ENCODE measurements around the gene MFSD2B.
A peak's percentile ranks its signal among the peaks of the same experiment; 100 is the strongest.

MFSD2B gene

GRCh38 chr2:24009680-24010476, at the start of gene MFSD2B:
TSS of gene MFSD2B (plus strand) at chr2:24010085. CDS start at chr2:24010097, 12 bp downstream.
- H3K4me3 ChIP-seq (ENCODE audit: low read length in 2 of 2), result peak within 1 kb of the TSS; percentile 20 to 50
- H3K9me3 ChIP-seq (ENCODE audit: control insufficient read depth in 2 of 2, low read length in 2 of 2), result no peaks in the 10 kb centered on the region
- peaks cover 4 to 6% of the 10 kb centered on the region in 2 donors for H3K4me1 ChIP-seq (ENCODE audit: control insufficient read depth in 2 of 2, insufficient read depth in 2 of 2, low read length in 2 of 2)
- no peaks in the 10 kb centered on the region for H3K36me3 ChIP-seq (ENCODE audit: control insufficient read depth in 2 of 2, insufficient read depth in 2 of 2, low read length in 2 of 2)
- H3K27ac ChIP-seq (ENCODE audit: low read depth in 2 of 2, low read length in 2 of 2), result no peak within 1 kb of the TSS
- H3K9ac ChIP-seq (ENCODE audit: low read depth in 1 of 2, low read length in 2 of 2), result no peak within 1 kb of the TSS
- peaks cover 21 to 30% of the 10 kb centered on the region in 2 donors for H3K27me3 ChIP-seq (ENCODE audit: control insufficient read depth in 2 of 2, insufficient read depth in 2 of 2, low read length in 2 of 2)

GRCh38 chr2:23967846-23968245, 42.0 kb upstream of the MFSD2B start:
- no peak overlapping the region for H3K9ac ChIP-seq (ENCODE audit: low read depth in 1 of 2, low read length in 2 of 2)
- H3K4me3 ChIP-seq (ENCODE audit: low read length in 2 of 2), result no peak overlapping the region
- H3K36me3 ChIP-seq (ENCODE audit: control insufficient read depth in 2 of 2, insufficient read depth in 2 of 2, low read length in 2 of 2), result peaks cover 3 to 6% of the 10 kb centered on the region in 2 donors
- H3K9me3 ChIP-seq (ENCODE audit: control insufficient read depth in 2 of 2, low read length in 2 of 2), result no peaks in the 10 kb centered on the region
- H3K27me3 ChIP-seq (ENCODE audit: control insufficient read depth in 2 of 2, insufficient read depth in 2 of 2, low read length in 2 of 2), result no peaks in the 10 kb centered on the region
- H3K27ac ChIP-seq (ENCODE audit: low read depth in 2 of 2, low read length in 2 of 2), result no peak overlapping the region
- no peaks in the 10 kb centered on the region for H3K4me1 ChIP-seq (ENCODE audit: control insufficient read depth in 2 of 2, insufficient read depth in 2 of 2, low read length in 2 of 2)

GRCh38 chr2:23976883-23977282, 33.0 kb upstream of the MFSD2B start:
- H3K36me3 ChIP-seq (ENCODE audit: control insufficient read depth in 2 of 2, insufficient read depth in 2 of 2, low read length in 2 of 2), result peaks cover 11 to 13% of the 10 kb centered on the region in 2 donors
- no peak overlapping the region for H3K9ac ChIP-seq (ENCODE audit: low read depth in 1 of 2, low read length in 2 of 2)
- no peaks in the 10 kb centered on the region for H3K27me3 ChIP-seq (ENCODE audit: control insufficient read depth in 2 of 2, insufficient read depth in 2 of 2, low read length in 2 of 2)
- H3K4me1 ChIP-seq (ENCODE audit: control insufficient read depth in 2 of 2, insufficient read depth in 2 of 2, low read length in 2 of 2), result no peaks in the 10 kb centered on the region
- no peaks in the 10 kb centered on the region for H3K9me3 ChIP-seq (ENCODE audit: control insufficient read depth in 2 of 2, low read length in 2 of 2)
- no peak overlapping the region for H3K27ac ChIP-seq (ENCODE audit: low read depth in 2 of 2, low read length in 2 of 2)
- no peak overlapping the region for H3K4me3 ChIP-seq (ENCODE audit: low read length in 2 of 2)

- Histone ChIP-seq H3K9me3 (ENCODE audit: control insufficient read depth in 2 of 2, low read length in 2 of 2) (no peaks in the 10 kb centered on the region), H3K9ac (ENCODE audit: low read depth in 1 of 2, low read length in 2 of 2) (no peak overlapping the region), H3K36me3 (ENCODE audit: control insufficient read depth in 2 of 2, insufficient read depth in 2 of 2, low read length in 2 of 2) (peaks cover 0 to 7% of the 10 kb centered on the region in 2 donors)
Measured at GRCh38 chr2:23988371-23988770, 21.5 kb upstream of the MFSD2B start.

GRCh38 chr2:23992931-23993330, 17.0 kb upstream of the MFSD2B start:
- H3K27ac ChIP-seq (ENCODE audit: low read depth in 2 of 2, low read length in 2 of 2), result no peak overlapping the region
- no peaks in the 10 kb centered on the region for H3K9me3 ChIP-seq (ENCODE audit: control insufficient read depth in 2 of 2, low read length in 2 of 2)
- no peak overlapping the region for H3K9ac ChIP-seq (ENCODE audit: low read depth in 1 of 2, low read length in 2 of 2)
- H3K4me3 ChIP-seq (ENCODE audit: low read length in 2 of 2), result no peak overlapping the region
- no peaks in the 10 kb centered on the region for H3K4me1 ChIP-seq (ENCODE audit: control insufficient read depth in 2 of 2, insufficient read depth in 2 of 2, low read length in 2 of 2)
- H3K27me3 ChIP-seq (ENCODE audit: control insufficient read depth in 2 of 2, insufficient read depth in 2 of 2, low read length in 2 of 2), result no peaks in the 10 kb centered on the region
- peaks cover 0 to 3% of the 10 kb centered on the region in 2 donors for H3K36me3 ChIP-seq (ENCODE audit: control insufficient read depth in 2 of 2, insufficient read depth in 2 of 2, low read length in 2 of 2)

More at GRCh38 chr2:23988371-23988770, 21.5 kb upstream of the MFSD2B start:
- H3K27ac ChIP-seq (ENCODE audit: low read depth in 2 of 2, low read length in 2 of 2), result no peak overlapping the region
- no peak overlapping the region for H3K4me3 ChIP-seq (ENCODE audit: low read length in 2 of 2)
- H3K27me3 ChIP-seq (ENCODE audit: control insufficient read depth in 2 of 2, insufficient read depth in 2 of 2, low read length in 2 of 2), result no peaks in the 10 kb centered on the region
- H3K4me1 ChIP-seq (ENCODE audit: control insufficient read depth in 2 of 2, insufficient read depth in 2 of 2, low read length in 2 of 2), result no peaks in the 10 kb centered on the region

- no peak overlapping the region for H3K9ac ChIP-seq (ENCODE audit: low read depth in 1 of 2, low read length in 2 of 2)
- no peaks in the 10 kb centered on the region for H3K4me1 ChIP-seq (ENCODE audit: control insufficient read depth in 2 of 2, insufficient read depth in 2 of 2, low read length in 2 of 2)
- no peak overlapping the region for H3K27ac ChIP-seq (ENCODE audit: low read depth in 2 of 2, low read length in 2 of 2)
- peaks cover 2 to 3% of the 10 kb centered on the region in 2 donors for H3K36me3 ChIP-seq (ENCODE audit: control insufficient read depth in 2 of 2, insufficient read depth in 2 of 2, low read length in 2 of 2)
- H3K9me3 ChIP-seq (ENCODE audit: control insufficient read depth in 2 of 2, low read length in 2 of 2), result no peaks in the 10 kb centered on the region
- no peak overlapping the region for H3K4me3 ChIP-seq (ENCODE audit: low read length in 2 of 2)
- no peaks in the 10 kb centered on the region for H3K27me3 ChIP-seq (ENCODE audit: control insufficient read depth in 2 of 2, insufficient read depth in 2 of 2, low read length in 2 of 2)
Measured at GRCh38 chr2:23993736-23994269, 16.1 kb upstream of the MFSD2B start.

- H3K4me1 ChIP-seq (ENCODE audit: control insufficient read depth in 2 of 2, insufficient read depth in 2 of 2, low read length in 2 of 2), result no peaks in the 10 kb centered on the region
- no peaks in the 10 kb centered on the region for H3K27me3 ChIP-seq (ENCODE audit: control insufficient read depth in 2 of 2, insufficient read depth in 2 of 2, low read length in 2 of 2)
- H3K27ac ChIP-seq (ENCODE audit: low read depth in 2 of 2, low read length in 2 of 2), result no peak overlapping the region
- H3K9ac ChIP-seq (ENCODE audit: low read depth in 1 of 2, low read length in 2 of 2), result no peak overlapping the region
- H3K36me3 ChIP-seq (ENCODE audit: control insufficient read depth in 2 of 2, insufficient read depth in 2 of 2, low read length in 2 of 2), result peaks cover 2 to 3% of the 10 kb centered on the region in 2 donors
- H3K4me3 ChIP-seq (ENCODE audit: low read length in 2 of 2), result no peak overlapping the region
- H3K9me3 ChIP-seq (ENCODE audit: control insufficient read depth in 2 of 2, low read length in 2 of 2), result no peaks in the 10 kb centered on the region
Measured at GRCh38 chr2:23994567-23994966, 15.3 kb upstream of the MFSD2B start.

GRCh38 chr2:24007693-24008092, 2.2 kb upstream of the MFSD2B start:
- H3K4me1 ChIP-seq (ENCODE audit: control insufficient read depth in 2 of 2, insufficient read depth in 2 of 2, low read length in 2 of 2), result peaks cover 4 to 6% of the 10 kb centered on the region in 2 donors
- no peaks in the 10 kb centered on the region for H3K9me3 ChIP-seq (ENCODE audit: control insufficient read depth in 2 of 2, low read length in 2 of 2)
- no peak overlapping the region for H3K9ac ChIP-seq (ENCODE audit: low read depth in 1 of 2, low read length in 2 of 2)
- peaks cover 21 to 30% of the 10 kb centered on the region in 2 donors for H3K27me3 ChIP-seq (ENCODE audit: control insufficient read depth in 2 of 2, insufficient read depth in 2 of 2, low read length in 2 of 2)
- no peak overlapping the region for H3K27ac ChIP-seq (ENCODE audit: low read depth in 2 of 2, low read length in 2 of 2)
- no peaks in the 10 kb centered on the region for H3K36me3 ChIP-seq (ENCODE audit: control insufficient read depth in 2 of 2, insufficient read depth in 2 of 2, low read length in 2 of 2)
- no peak overlapping the region for H3K4me3 ChIP-seq (ENCODE audit: low read length in 2 of 2)

GRCh38 chr2:24008672-24009366, 1.1 kb upstream of the MFSD2B start:
- Histone ChIP-seq H3K27ac (ENCODE audit: low read depth in 2 of 2, low read length in 2 of 2) (no peak overlapping the region), H3K9me3 (ENCODE audit: control insufficient read depth in 2 of 2, low read length in 2 of 2) (no peaks in the 10 kb centered on the region), H3K36me3 (ENCODE audit: control insufficient read depth in 2 of 2, insufficient read depth in 2 of 2, low read length in 2 of 2) (no peaks in the 10 kb centered on the region), H3K9ac (ENCODE audit: low read depth in 1 of 2, low read length in 2 of 2) (no peak overlapping the region), H3K27me3 (ENCODE audit: control insufficient read depth in 2 of 2, insufficient read depth in 2 of 2, low read length in 2 of 2) (peaks cover 21 to 30% of the 10 kb centered on the region in 2 donors), H3K4me3 (ENCODE audit: low read length in 2 of 2) (no peak overlapping the region), H3K4me1 (ENCODE audit: control insufficient read depth in 2 of 2, insufficient read depth in 2 of 2, low read length in 2 of 2) (peaks cover 4 to 6% of the 10 kb centered on the region in 2 donors)

- H3K4me3 ChIP-seq (ENCODE audit: low read length in 2 of 2), result peak overlapping the region in 1 of 2 donors; percentile 20
Measured at GRCh38 chr2:24009367-24009679, 562 bp upstream of the MFSD2B start.

More at GRCh38 chr2:24009367-24009679, 562 bp upstream of the MFSD2B start:
- Histone ChIP-seq H3K9me3 (ENCODE audit: control insufficient read depth in 2 of 2, low read length in 2 of 2) (no peaks in the 10 kb centered on the region), H3K27ac (ENCODE audit: low read depth in 2 of 2, low read length in 2 of 2) (no peak overlapping the region), H3K27me3 (ENCODE audit: control insufficient read depth in 2 of 2, insufficient read depth in 2 of 2, low read length in 2 of 2) (peaks cover 21 to 30% of the 10 kb centered on the region in 2 donors), H3K4me1 (ENCODE audit: control insufficient read depth in 2 of 2, insufficient read depth in 2 of 2, low read length in 2 of 2) (peaks cover 4 to 6% of the 10 kb centered on the region in 2 donors), H3K36me3 (ENCODE audit: control insufficient read depth in 2 of 2, insufficient read depth in 2 of 2, low read length in 2 of 2) (no peaks in the 10 kb centered on the region), H3K9ac (ENCODE audit: low read depth in 1 of 2, low read length in 2 of 2) (no peak overlapping the region)

Data from mucosa of rectum (tissue), 2 donors.